SH-SY5Y (cell line): ENCODE measurements around the gene ARHGAP19.

Experiments used
- GATA2 ChIP-seq: IDR thresholded peaks from 2 replicates; pipeline ENCODE4 v1.6.1; 2011; ENCODE audit warnings: mild to moderate bottlenecking, low read depth, low read length
- GATA3 ChIP-seq: IDR thresholded peaks from 2 replicates; pipeline ENCODE4 v1.6.1; 2011; ENCODE audit warnings: low read depth, mild to moderate bottlenecking, low read length, moderate library complexity

GRCh38 chr10:97267671-97268070 is 24.8 kb downstream of the ARHGAP19 start:
- no peak for TF ChIP-seq GATA2
- TF ChIP-seq GATA3: no peak
